Hair follicular keratinocyte (primary cell): Measurements from ENCODE around the gene RAVER1. TPM values are rescaled to one million over a fixed set of nuclear protein-coding genes. Genes with fewer than 3 reads are reported as not detected.

ENCODE experiments used
- total RNA-seq: library from RNA; depleted of rRNA; stranded (reverse); fragments of >200 nt; gene quantifications from 2 replicates; pipeline ENCODE4 v1.2.3, GENCODE V29; 2015

Gene RAVER1
- total RNA-seq: 17.8 and 20.3 TPM in 2 replicates

GRCh38 chr19:10332965-10333757 lies at the start of gene RAVER1:
RAVER1 (minus strand) TSS chr19:10333529; CDS start chr19:10333507, 22 bp downstream.

GRCh38 chr19:10380313-10381102 lies 47.2 kb upstream of the RAVER1 start, which contains the start of gene TYK2:
TYK2 (minus strand) TSS chr19:10380572; CDS start chr19:10378406, 2,166 bp downstream.

DNA sequence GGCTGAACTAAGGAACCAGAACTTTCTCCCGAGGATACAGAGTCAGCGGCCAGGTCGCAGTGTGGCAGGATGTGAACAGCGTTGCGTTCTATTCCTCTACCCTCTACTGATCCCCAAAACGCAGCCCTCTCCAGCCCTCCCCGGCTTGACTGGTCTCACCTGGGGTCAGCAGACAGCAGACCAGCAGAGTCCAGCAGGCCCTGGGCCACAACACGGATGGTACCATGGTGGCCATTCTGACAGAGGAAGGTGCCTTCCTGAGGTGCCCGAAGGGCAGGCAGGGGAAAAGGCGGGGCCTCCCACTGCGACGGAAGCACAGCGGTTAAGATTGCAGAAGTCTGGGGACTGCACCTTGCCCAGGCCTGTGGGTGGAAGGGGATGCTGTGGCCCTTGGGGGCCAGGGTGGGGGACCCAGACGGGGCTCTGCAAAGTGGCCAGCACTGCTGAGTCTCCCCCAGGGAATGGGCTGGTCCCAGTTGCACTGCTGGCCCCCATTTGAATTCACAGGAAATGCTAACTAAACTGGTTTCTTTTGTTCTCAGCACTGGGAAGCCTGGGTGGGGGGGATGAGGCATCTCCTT lies 6.1 kb upstream of the RAVER1 start, which contains the start of gene ICAM3:
ICAM3 (minus strand) TSS at position 245 of the 581 bp plus-strand sequence; CDS start at position 235, 10 bp downstream.

GRCh38 chr19:10315335-10316214 lies 17.8 kb downstream of the RAVER1 start, which contains the start of gene FDX2:
FDX2 (minus strand) TSS chr19:10316015; CDS start chr19:10315996, 19 bp downstream.

DNA sequence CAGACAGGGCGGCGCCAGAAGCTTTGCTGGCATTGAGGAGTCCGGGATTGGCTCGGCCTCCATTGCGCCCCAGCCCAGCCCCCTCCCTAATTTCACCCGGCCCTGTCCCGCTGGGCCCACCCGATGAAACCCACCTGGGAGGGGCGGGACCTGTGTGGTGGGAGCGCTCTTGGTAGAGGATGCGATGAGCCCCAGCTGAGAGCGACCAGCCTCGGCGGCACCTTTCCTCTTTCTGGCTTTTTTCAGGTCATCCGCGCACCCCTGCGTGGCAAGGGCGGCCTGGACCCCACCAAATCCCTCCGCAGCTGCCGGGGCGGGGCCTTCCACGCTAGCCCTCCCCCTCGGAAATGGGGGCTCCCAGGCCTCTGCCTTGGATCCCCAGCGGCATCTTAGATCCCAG lies 23.9 kb downstream of the RAVER1 start, which contains the start of gene ZGLP1:
ZGLP1 (minus strand) TSS at position 393 of the 400 bp plus-strand sequence.

DNA sequence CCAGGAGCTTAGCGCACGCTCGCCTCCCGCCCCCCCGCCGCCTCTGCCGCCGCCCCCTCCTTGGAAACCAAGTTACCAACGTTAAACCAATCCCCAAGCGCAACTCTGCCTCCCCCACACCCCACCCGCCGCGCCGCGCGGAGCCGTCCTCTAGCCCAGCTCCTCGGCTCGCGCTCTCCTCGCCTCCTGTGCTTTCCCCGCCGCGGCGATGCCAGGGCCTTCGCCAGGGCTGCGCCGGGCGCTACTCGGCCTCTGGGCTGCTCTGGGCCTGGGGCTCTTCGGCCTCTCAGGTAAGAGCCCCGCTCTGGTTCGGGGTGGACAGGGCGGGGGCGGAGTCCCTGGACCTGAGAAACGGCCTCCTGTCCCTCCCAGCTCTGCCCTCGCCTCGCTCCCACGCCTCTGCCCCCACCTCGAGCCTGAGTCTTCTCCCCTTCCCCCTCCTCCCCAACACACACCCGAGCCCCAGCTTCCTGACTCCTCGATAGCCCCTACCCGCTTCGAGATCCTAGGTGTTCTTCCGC lies 43.4 kb downstream of the RAVER1 start, which contains the start of gene ICAM5:
ICAM5 (plus strand) TSS at position 117 of the 521 bp plus-strand sequence; CDS start at position 209, 92 bp downstream.

GRCh38 chr19:10286803-10287737 lies 46.3 kb downstream of the RAVER1 start, which contains the start of gene ICAM4:
ICAM4 (plus strand) TSS chr19:10286955; CDS start chr19:10287013, 58 bp downstream.

GRCh38 chr19:10270616-10271394 lies 62.5 kb downstream of the RAVER1 start, which contains the start of gene ICAM1:
ICAM1 (plus strand) TSS chr19:10271120; CDS start chr19:10271160, 40 bp downstream.

Other genes starting within 250 kb of the RAVER1 start
- gene SHFL, start 247.2 kb downstream of the RAVER1 start, total RNA-seq: 8.9 and 13.9 TPM in 2 replicates
- not detected in 2 replicates for gene ANGPTL6, start 230.9 kb downstream of the RAVER1 start, total RNA-seq
- gene PPAN, start 227.2 kb downstream of the RAVER1 start, total RNA-seq: 36.6 and 66.4 TPM in 2 replicates
- 2.7 and 5.5 TPM in 2 replicates for gene P2RY11, start 221.8 kb downstream of the RAVER1 start, total RNA-seq
- gene EIF3G, start 213.6 kb downstream of the RAVER1 start, total RNA-seq: 233 and 298 TPM in 2 replicates
- 57.3 and 126 TPM in 2 replicates for gene DNMT1, start 138.6 kb downstream of the RAVER1 start, total RNA-seq
- 4.3 and 6.2 TPM in 2 replicates for gene S1PR2, start 102.2 kb downstream of the RAVER1 start, total RNA-seq
- gene MRPL4, start 81.3 kb downstream of the RAVER1 start, total RNA-seq: 103 and 166 TPM in 2 replicates
- gene ICAM1, start 62.4 kb downstream of the RAVER1 start, total RNA-seq: 7.3 and 17.3 TPM in 2 replicates
- 0.08 and 0.15 TPM in 2 replicates for gene ICAM4, start 46.6 kb downstream of the RAVER1 start, total RNA-seq
- gene ICAM5, start 43.6 kb downstream of the RAVER1 start, total RNA-seq: 1.0 and 8.8 TPM in 2 replicates
- gene ZGLP1, start 23.7 kb downstream of the RAVER1 start, total RNA-seq: 1.5 and 1.6 TPM in 2 replicates
- gene FDX2, start 17.5 kb downstream of the RAVER1 start, total RNA-seq: 21.6 and 34.8 TPM in 2 replicates
- 1.6 and 5.7 TPM in 2 replicates for gene ICAM3, start 6.1 kb upstream of the RAVER1 start, total RNA-seq
- gene TYK2, start 47.0 kb upstream of the RAVER1 start, total RNA-seq: 63.7 and 74.0 TPM in 2 replicates
- 172 and 200 TPM in 2 replicates for gene CDC37, start 70.0 kb upstream of the RAVER1 start, total RNA-seq
- 0.15 and 1.3 TPM in 2 replicates for gene PDE4A, start 87.0 kb upstream of the RAVER1 start, total RNA-seq
- gene KEAP1, start 169.8 kb upstream of the RAVER1 start, total RNA-seq: 50.0 and 61.7 TPM in 2 replicates
- 22.5 and 27.2 TPM in 2 replicates for gene S1PR5, start 183.9 kb upstream of the RAVER1 start, total RNA-seq
- gene ATG4D, start 210.4 kb upstream of the RAVER1 start, total RNA-seq: 27.9 and 33.9 TPM in 2 replicates
- gene KRI1, start 232.5 kb upstream of the RAVER1 start, total RNA-seq: 11.6 and 17.7 TPM in 2 replicates
- gene CDKN2D, start 235.4 kb upstream of the RAVER1 start, total RNA-seq: 5.1 and 5.9 TPM in 2 replicates